ENCODE measurements around the gene CCDC200. TPM values are rescaled to one million over a fixed set of nuclear protein-coding genes. Genes with fewer than 3 reads are reported as not detected.
A peak's percentile ranks its signal among the peaks of the same experiment; 100 is the strongest.

Gene CCDC200
- total and polyA plus RNA-seq, 2 of the 13 experiments (the other 11 are each of a cell fraction or from before 2014, with no cell fraction given): not detected

DNA sequence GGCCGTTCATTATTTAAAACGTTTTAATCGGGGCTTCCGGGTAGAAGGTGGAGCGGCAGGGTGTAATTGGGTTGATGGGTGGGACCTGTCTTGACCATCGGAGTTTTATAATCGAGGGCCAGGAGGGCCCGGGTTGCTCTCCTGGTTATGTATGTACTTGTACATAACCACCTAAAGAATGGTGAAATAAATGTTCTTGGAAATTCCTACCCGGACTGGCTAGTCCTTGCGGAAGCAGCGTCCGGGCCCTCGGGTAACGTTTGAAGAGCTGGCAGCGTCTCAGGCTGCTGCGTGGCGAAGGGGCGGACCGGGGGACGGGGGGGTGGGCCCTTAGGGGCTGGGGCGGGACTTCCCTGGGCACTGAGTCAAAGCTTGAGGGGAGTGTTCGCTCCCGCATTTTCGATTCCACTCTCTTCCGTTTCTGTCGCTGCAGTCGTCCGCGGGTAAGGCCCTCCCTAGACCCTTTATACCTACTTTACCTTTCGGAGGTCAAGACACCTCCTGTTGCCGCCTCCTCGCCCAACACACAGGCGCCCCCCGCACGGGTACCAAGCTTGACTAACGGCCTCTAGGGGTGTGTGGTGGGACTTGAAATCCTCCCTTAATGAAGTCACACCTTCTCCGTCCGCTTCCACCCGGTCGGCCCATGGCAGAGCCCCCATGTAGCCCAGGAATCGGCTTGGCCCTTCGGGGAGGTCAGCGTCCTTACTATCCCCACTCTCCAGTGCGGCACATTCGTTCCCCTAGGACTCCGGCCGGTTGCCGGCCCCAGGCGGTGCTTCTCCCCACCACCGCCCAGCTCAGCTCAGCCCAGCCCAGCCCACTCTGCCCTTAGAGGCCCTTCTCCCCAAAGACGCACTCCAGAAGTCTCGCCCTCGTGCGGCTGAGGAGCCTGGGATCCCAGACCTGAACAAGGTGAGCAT lies 16.7 kb downstream of the CCDC200 start, which contains the start of gene TMEM106A (continued):
- TF ChIP-seq, protein P1, sequence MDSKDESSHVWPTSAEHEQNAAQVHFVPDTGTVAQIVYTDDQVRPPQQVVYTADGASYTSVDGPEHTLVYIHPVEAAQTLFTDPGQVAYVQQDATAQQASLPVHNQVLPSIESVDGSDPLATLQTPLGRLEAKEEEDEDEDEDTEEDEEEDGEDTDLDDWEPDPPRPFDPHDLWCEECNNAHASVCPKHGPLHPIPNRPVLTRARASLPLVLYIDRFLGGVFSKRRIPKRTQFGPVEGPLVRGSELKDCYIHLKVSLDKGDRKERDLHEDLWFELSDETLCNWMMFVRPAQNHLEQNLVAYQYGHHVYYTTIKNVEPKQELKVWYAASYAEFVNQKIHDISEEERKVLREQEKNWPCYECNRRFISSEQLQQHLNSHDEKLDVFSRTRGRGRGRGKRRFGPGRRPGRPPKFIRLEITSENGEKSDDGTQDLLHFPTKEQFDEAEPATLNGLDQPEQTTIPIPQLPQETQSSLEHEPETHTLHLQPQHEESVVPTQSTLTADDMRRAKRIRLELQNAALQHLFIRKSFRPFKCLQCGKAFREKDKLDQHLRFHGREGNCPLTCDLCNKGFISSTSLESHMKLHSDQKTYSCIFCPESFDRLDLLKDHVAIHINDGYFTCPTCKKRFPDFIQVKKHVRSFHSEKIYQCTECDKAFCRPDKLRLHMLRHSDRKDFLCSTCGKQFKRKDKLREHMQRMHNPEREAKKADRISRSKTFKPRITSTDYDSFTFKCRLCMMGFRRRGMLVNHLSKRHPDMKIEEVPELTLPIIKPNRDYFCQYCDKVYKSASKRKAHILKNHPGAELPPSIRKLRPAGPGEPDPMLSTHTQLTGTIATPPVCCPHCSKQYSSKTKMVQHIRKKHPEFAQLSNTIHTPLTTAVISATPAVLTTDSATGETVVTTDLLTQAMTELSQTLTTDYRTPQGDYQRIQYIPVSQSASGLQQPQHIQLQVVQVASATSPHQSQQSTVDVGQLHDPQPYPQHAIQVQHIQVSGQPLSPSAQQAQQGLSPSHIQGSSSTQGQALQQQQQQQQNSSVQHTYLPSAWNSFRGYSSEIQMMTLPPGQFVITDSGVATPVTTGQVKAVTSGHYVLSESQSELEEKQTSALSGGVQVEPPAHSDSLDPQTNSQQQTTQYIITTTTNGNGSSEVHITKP (CRISPR knock-in tag; IDR thresholded peaks at IDR 0.05; ENCODE audit: low read depth): peak; percentile 32; the same call in 1 of the 2 replicates
- TF ChIP-seq ISL2 (CRISPR knock-in tag; IDR thresholded peaks at IDR 0.05): 0 out of 2 replicates have a peak, but pooled peaks have one; percentile 55
- TF ChIP-seq PHF5A (CRISPR knock-in tag; IDR thresholded peaks at IDR 0.05; ENCODE audit: low read depth, unreplicated experiment): peak; percentile 12
- peak; percentile 79; the same call in 1 of the 2 replicates for TF ChIP-seq ZNF772 (CRISPR knock-in tag; IDR thresholded peaks at IDR 0.05)
- peak; percentile 77 for TF ChIP-seq IRF2 (CRISPR knock-in tag; IDR thresholded peaks at IDR 0.05)
- TF ChIP-seq, protein P2, sequence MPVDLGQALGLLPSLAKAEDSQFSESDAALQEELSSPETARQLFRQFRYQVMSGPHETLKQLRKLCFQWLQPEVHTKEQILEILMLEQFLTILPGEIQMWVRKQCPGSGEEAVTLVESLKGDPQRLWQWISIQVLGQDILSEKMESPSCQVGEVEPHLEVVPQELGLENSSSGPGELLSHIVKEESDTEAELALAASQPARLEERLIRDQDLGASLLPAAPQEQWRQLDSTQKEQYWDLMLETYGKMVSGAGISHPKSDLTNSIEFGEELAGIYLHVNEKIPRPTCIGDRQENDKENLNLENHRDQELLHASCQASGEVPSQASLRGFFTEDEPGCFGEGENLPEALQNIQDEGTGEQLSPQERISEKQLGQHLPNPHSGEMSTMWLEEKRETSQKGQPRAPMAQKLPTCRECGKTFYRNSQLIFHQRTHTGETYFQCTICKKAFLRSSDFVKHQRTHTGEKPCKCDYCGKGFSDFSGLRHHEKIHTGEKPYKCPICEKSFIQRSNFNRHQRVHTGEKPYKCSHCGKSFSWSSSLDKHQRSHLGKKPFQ (CRISPR knock-in tag; IDR thresholded peaks at IDR 0.05; ENCODE audit: insufficient replicate concordance): peak; percentile 94
- TF ChIP-seq, protein P3, sequence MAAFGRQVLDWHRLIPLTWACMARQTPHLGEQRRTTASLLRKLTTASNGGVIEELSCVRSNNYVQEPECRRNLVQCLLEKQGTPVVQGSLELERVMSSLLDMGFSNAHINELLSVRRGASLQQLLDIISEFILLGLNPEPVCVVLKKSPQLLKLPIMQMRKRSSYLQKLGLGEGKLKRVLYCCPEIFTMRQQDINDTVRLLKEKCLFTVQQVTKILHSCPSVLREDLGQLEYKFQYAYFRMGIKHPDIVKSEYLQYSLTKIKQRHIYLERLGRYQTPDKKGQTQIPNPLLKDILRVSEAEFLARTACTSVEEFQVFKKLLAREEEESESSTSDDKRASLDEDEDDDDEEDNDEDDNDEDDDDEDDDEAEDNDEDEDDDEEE (CRISPR knock-in tag; IDR thresholded peaks at IDR 0.05): peak; percentile 81; the same call in 1 of the 2 replicates
- 0 out of 2 replicates have a peak, but pooled peaks have one; percentile 42 for TF ChIP-seq SMYD3 (CRISPR knock-in tag; IDR thresholded peaks at IDR 0.05)
- TF ChIP-seq, protein P4, sequence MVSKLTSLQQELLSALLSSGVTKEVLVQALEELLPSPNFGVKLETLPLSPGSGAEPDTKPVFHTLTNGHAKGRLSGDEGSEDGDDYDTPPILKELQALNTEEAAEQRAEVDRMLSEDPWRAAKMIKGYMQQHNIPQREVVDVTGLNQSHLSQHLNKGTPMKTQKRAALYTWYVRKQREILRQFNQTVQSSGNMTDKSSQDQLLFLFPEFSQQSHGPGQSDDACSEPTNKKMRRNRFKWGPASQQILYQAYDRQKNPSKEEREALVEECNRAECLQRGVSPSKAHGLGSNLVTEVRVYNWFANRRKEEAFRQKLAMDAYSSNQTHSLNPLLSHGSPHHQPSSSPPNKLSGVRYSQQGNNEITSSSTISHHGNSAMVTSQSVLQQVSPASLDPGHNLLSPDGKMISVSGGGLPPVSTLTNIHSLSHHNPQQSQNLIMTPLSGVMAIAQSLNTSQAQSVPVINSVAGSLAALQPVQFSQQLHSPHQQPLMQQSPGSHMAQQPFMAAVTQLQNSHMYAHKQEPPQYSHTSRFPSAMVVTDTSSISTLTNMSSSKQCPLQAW (CRISPR knock-in tag; IDR thresholded peaks at IDR 0.05): peak; percentile 80; the same call in 1 of the 2 replicates
- peak; percentile 73 for TF ChIP-seq ZNF781 (CRISPR knock-in tag; IDR thresholded peaks at IDR 0.05; ENCODE audit: borderline replicate concordance, not compliant biosample characterization)
- TF ChIP-seq POLR2AphosphoS2 (IDR thresholded peaks at IDR 0.05; ENCODE audit: low read depth, low read length): peak; percentile 56; the same call in 1 of the 2 replicates
- TF ChIP-seq, protein P5, sequence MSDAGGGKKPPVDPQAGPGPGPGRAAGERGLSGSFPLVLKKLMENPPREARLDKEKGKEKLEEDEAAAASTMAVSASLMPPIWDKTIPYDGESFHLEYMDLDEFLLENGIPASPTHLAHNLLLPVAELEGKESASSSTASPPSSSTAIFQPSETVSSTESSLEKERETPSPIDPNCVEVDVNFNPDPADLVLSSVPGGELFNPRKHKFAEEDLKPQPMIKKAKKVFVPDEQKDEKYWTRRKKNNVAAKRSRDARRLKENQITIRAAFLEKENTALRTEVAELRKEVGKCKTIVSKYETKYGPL (CRISPR knock-in tag; IDR thresholded peaks at IDR 0.05): peak; percentile 49; the same call in 1 of the 2 replicates
- TF ChIP-seq NAIF1 (CRISPR knock-in tag; IDR thresholded peaks at IDR 0.05; ENCODE audit: borderline replicate concordance): peak; percentile 78
- peak; percentile 74; the same call in 1 of the 2 replicates for TF ChIP-seq ZNF605 (CRISPR knock-in tag; IDR thresholded peaks at IDR 0.05)
- TF ChIP-seq NFKB2 (CRISPR knock-in tag; IDR thresholded peaks at IDR 0.05; ENCODE audit: borderline replicate concordance): peak; percentile 93; the same call in 1 of the 2 replicates
- peak; percentile 44 for TF ChIP-seq ZSCAN25 (CRISPR knock-in tag; IDR thresholded peaks at IDR 0.05)
- TF ChIP-seq SMAD1 (CRISPR knock-in tag; IDR thresholded peaks at IDR 0.05; ENCODE audit: borderline replicate concordance, low read depth): peak; percentile 47; the same call in 1 of the 2 replicates
- TF ChIP-seq MTA1 (CRISPR knock-in tag; IDR thresholded peaks at IDR 0.05; ENCODE audit: borderline replicate concordance): peak; percentile 62; the same call in 1 of the 2 replicates

Measured in HepG2 (cell line).